Right lobe of liver (tissue), 6 donors: ENCODE data around the gene CARMIL1. TPM values are rescaled to one million over a fixed set of nuclear protein-coding genes. Genes with fewer than 3 reads are reported as not detected.

Source experiments
- ATAC-seq, 4 donors: fragments of 200-7000 bp; cut with Tn5 transposase; one replicate each; pipeline ENCODE4 v1.9.1; 2020; ENCODE audit warnings: mild to moderate bottlenecking in 4 of 4, moderate library complexity in 4 of 4
- DNase-seq, 3 donors: peaks; one replicate each; pipeline ENCODE4 v3.0.0-alpha.2; 2020
- H3K27ac ChIP-seq, 3 donors: fragments of 200-600 bp; one replicate each; pipeline ENCODE4 v1.8.0; 2022
- H3K27me3 ChIP-seq, 2 donors: fragments of 200-600 bp; one replicate each; pipeline ENCODE4 v1.8.0; 2022
- H3K36me3 ChIP-seq, 4 donors: fragments of 200-600 bp; sonication (generic) in 1 of 4; one replicate each; pipeline versions ENCODE4 v1.5.1 to v1.8.0; 2017 to 2022; ENCODE audit warnings: control low read depth in 1 of 4
- H3K4me1 ChIP-seq, 4 donors: fragments of 200-600 bp; sonication (generic) in 1 of 4; one replicate each; pipeline versions ENCODE4 v1.5.1 to v1.8.0; 2017 to 2022; ENCODE audit warnings: control low read depth in 1 of 4
- H3K4me3 ChIP-seq, 3 donors: fragments of 200-600 bp; one replicate each; pipeline ENCODE4 v1.8.0; 2022
- H3K9me3 ChIP-seq, 4 donors: fragments of 200-600 bp; sonication (generic) in 1 of 4; one replicate each; pipeline versions ENCODE4 v1.5.1 to v1.8.0; 2017 to 2022; ENCODE audit warnings: control low read depth in 1 of 4
- POLR2A ChIP-seq: fragments of 450-650 bp; IDR thresholded peaks from one replicate; pipeline ENCODE4 v1.6.1; 2017; ENCODE audit warnings: antibody characterized with exemption, mild to moderate bottlenecking
- WGBS: methylation state at CpG from one replicate; pipeline ENCODE4 v1.1.6; 2018; ENCODE audit warnings: low coverage, low lambda C conversion rate; ENCODE audit not compliant: insufficient coverage; ENCODE audit errors: missing lambda C conversion rate; 5-methylcytosine and 5-hydroxymethylcytosine counted together
- intact Hi-C, 2 donors: fragments of 100-400 bp; cut with DNase I; formaldehyde crosslinking; loops; one replicate each; pipeline versions ENCODE4 v1.11.2 to v1.14.1; 2022
- total RNA-seq, 6 experiments: library from RNA; depleted of rRNA in 2 of 6; stranded (reverse); fragments of >200 nt in 2 of 6; fragmentation: NEBNext Ultra II Directional in 3 of 6; extraction: Animal tissue kit (Norgen Biotek cat#: 25700) in 3 of 6; gene quantifications; one replicate each; pipeline versions ENCODE4 v1.1.0 to v1.2.4, GENCODE V29; 2016 to 2023
- TF ChIP-seq, protein P1 (sequence below), 4 donors: fragments of 200-600 bp in 3 of 4; fragments of 450-650 bp in 1 of 4; IDR thresholded peaks; one replicate each; pipeline versions ENCODE4 v1.5.1 to v1.8.0; 2016 to 2022; ENCODE audit warnings: antibody characterized with exemption in 4 of 4, mild to moderate bottlenecking in 2 of 4
- donor health status: DM: no; HTN: yes; CAD: no.
- donor health status: DM: no; HTN: no; CAD: no.
- donor health status: DM: no; HTN: no; CAD: no.
- donor health status: DM: no; HTN: yes; CAD: no.
- donor health status: DM: no; HTN: yes; CAD: no.

Gene CARMIL1
- total RNA-seq, 6 experiments from 2014 or later = 3.3 to 8.6 (median 4.6) TPM

GRCh38 chr6:25405442-25405841 is 126.3 kb downstream of the CARMIL1 start:
- DNase-seq (no peak), ATAC-seq (peak in 2 of 4 donors; percentile 54)
- Histone ChIP-seq H3K36me3 (no peaks in the 10 kb centered on the region), H3K4me1 (no peaks in the 10 kb centered on the region), H3K9me3 (no peaks in the 10 kb centered on the region), H3K27me3 (no peaks in the 10 kb centered on the region), H3K27ac (peak overlapping the region in 1 of 3 donors; percentile 1), H3K4me3 (no peak overlapping the region)
- intact Hi-C loops = no loop called here
- TF ChIP-seq, protein P1, sequence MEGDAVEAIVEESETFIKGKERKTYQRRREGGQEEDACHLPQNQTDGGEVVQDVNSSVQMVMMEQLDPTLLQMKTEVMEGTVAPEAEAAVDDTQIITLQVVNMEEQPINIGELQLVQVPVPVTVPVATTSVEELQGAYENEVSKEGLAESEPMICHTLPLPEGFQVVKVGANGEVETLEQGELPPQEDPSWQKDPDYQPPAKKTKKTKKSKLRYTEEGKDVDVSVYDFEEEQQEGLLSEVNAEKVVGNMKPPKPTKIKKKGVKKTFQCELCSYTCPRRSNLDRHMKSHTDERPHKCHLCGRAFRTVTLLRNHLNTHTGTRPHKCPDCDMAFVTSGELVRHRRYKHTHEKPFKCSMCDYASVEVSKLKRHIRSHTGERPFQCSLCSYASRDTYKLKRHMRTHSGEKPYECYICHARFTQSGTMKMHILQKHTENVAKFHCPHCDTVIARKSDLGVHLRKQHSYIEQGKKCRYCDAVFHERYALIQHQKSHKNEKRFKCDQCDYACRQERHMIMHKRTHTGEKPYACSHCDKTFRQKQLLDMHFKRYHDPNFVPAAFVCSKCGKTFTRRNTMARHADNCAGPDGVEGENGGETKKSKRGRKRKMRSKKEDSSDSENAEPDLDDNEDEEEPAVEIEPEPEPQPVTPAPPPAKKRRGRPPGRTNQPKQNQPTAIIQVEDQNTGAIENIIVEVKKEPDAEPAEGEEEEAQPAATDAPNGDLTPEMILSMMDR (IDR thresholded peaks at IDR 0.05) = no peak
- no peak for TF ChIP-seq POLR2A
- 50% methylated on average over 1 of the region's 1 CpG for WGBS

DNA sequence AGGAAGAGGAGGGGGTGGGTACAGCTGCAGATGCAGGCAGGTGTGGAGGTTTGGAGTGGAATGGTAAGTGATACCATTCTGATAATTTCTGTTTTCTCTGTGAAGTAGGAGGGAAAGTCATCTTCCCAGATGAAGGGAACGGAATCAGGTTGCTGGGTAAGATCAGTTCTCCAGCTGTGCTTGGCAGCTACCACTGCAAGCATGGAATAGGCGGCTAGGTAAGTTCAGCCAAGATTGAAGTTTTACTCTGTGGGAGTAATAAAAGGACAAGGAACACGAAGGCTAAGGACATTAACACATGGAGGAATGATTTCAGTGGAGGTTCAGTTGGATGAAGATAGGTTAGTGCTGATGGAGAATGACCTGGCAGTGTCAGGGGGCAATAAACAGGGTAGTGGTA is 128.3 kb downstream of the CARMIL1 start:
- Histone ChIP-seq H3K27ac (no peak overlapping the region), H3K27me3 (no peaks in the 10 kb centered on the region), H3K4me3 (no peak overlapping the region), H3K4me1 (no peaks in the 10 kb centered on the region), H3K9me3 (no peaks in the 10 kb centered on the region), H3K36me3 (no peaks in the 10 kb centered on the region)
- intact Hi-C loops = no loop called here
- WGBS = 92% methylated on average over 3 of the region's 3 CpGs
- DNase-seq (no peak), ATAC-seq (no peak)
- TF ChIP-seq, protein P1 (IDR thresholded peaks at IDR 0.05) = no peak

GRCh38 chr6:25410102-25410501 is 130.9 kb downstream of the CARMIL1 start:
- H3K27me3 ChIP-seq = no peaks in the 10 kb centered on the region
- ATAC-seq (no peak), DNase-seq (no peak)
- no peaks in the 10 kb centered on the region for H3K36me3 ChIP-seq
- H3K9me3 ChIP-seq = no peaks in the 10 kb centered on the region
- H3K4me1 ChIP-seq = no peaks in the 10 kb centered on the region
- WGBS = 73% methylated on average over 1 of the region's 1 CpG
- TF ChIP-seq, protein P1 (IDR thresholded peaks at IDR 0.05) = no peak
- TF ChIP-seq POLR2A = no peak
- no peak overlapping the region for H3K4me3 ChIP-seq
- H3K27ac ChIP-seq = no peak overlapping the region
- intact Hi-C loops = no loop called here

GRCh38 chr6:25411316-25411950 is 132.3 kb downstream of the CARMIL1 start:
- H3K4me1 ChIP-seq = no peaks in the 10 kb centered on the region
- ATAC-seq (no peak), DNase-seq (no peak)
- H3K9me3 ChIP-seq = no peaks in the 10 kb centered on the region
- H3K36me3 ChIP-seq = no peaks in the 10 kb centered on the region
- H3K27ac ChIP-seq = no peak overlapping the region
- no peaks in the 10 kb centered on the region for H3K27me3 ChIP-seq
- H3K4me3 ChIP-seq = no peak overlapping the region
- intact Hi-C loops = no loop called here
- WGBS = 94% methylated on average over 7 of the region's 7 CpGs
- TF ChIP-seq, protein P1 (IDR thresholded peaks at IDR 0.05) = no peak
- TF ChIP-seq POLR2A = no peak
